Caco-2 (cell line): Measurements from ENCODE around the gene GALNT17. TPM values are rescaled to one million over a fixed set of nuclear protein-coding genes. Genes with fewer than 3 reads are reported as not detected.

Experiments
- BruUV-seq: library from RNA; stranded (reverse); fragments of 400-500 nt; replicated peaks from 2 replicates; lab custom pipeline; 2021; lab: Mats Ljungman, UMichigan
- CTCF ChIA-PET: fragments of 300-600 bp; sonication (Branson Sonifier 250); formaldehyde crosslinking; loops from one replicate; lab custom pipeline; 2022; ENCODE audit warnings: antibody characterized with exemption; lab: Charles Lee
- POLR2A ChIA-PET: fragments of 300-600 bp; sonication (Branson Sonifier 250); formaldehyde crosslinking; loops from one replicate; lab custom pipeline; 2022; ENCODE audit warnings: antibody characterized with exemption; lab: Charles Lee
- DNase-seq, 2 experiments: peaks; one replicate each; pipeline versions ENCODE4 v3.0.0 to v3.0.0-alpha.2; 2020 to 2022
- H3K27me3 ChIP-seq: replicated peaks from 2 replicates; pipeline ENCODE4 v1.6.0; 2011; ENCODE audit warnings: low read length; ENCODE audit not compliant: control insufficient read depth, insufficient read depth
- H3K36me3 ChIP-seq: 2 replicates; pipeline ENCODE4 v1.5.1; 2011; ENCODE audit warnings: low read length; ENCODE audit not compliant: control insufficient read depth, insufficient read depth
- H3K4me1 ChIP-seq: fragments of 250-450 bp; sonication (Bioruptor Pico); 2 replicates; pipeline ENCODE4 v1.5.1; 2020; ENCODE audit warnings: mild to moderate bottlenecking
- H3K4me3 ChIP-seq: 2 replicates; pipeline ENCODE4 v1.5.1; 2011; ENCODE audit warnings: low read depth, mild to moderate bottlenecking, control low read depth, low read length
- H3K9me3 ChIP-seq: fragments of 250-450 bp; sonication (Bioruptor Pico); 2 replicates; pipeline ENCODE4 v1.5.1; 2020; ENCODE audit warnings: mild to moderate bottlenecking, moderate library complexity
- H3K27ac Mint-ChIP-seq: one replicate; pipeline ENCODE4 v1.8.0; 2022; ENCODE audit warnings: mixed read lengths; ENCODE audit not compliant: unreplicated experiment
- H3K27me3 Mint-ChIP-seq: one replicate; pipeline ENCODE4 v1.8.0; 2022; ENCODE audit warnings: mixed read lengths; ENCODE audit not compliant: insufficient read depth, unreplicated experiment
- H3K36me3 Mint-ChIP-seq: one replicate; pipeline ENCODE4 v1.8.0; 2022; ENCODE audit warnings: mild to moderate bottlenecking, mixed read lengths; ENCODE audit not compliant: insufficient read depth, unreplicated experiment
- H3K4me1 Mint-ChIP-seq: one replicate; pipeline ENCODE4 v1.8.0; 2022; ENCODE audit warnings: low read depth, mixed read lengths; ENCODE audit not compliant: unreplicated experiment
- H3K4me3 Mint-ChIP-seq: one replicate; pipeline ENCODE4 v1.8.0; 2022; ENCODE audit warnings: mild to moderate bottlenecking, moderate library complexity, mixed read lengths; ENCODE audit not compliant: unreplicated experiment
- H3K9me3 Mint-ChIP-seq: one replicate; pipeline ENCODE4 v1.8.0; 2022; ENCODE audit warnings: mixed read lengths; ENCODE audit not compliant: unreplicated experiment
- CTCF ChIP-seq, 2 experiments: fragments of 200-600 bp in 1 of 2; IDR thresholded peaks; 1 replicate in 1 of 2; 2 replicates in 1 of 2; pipeline versions ENCODE4 v1.5.1 to v1.8.0; 2011 to 2022; ENCODE audit warnings: antibody characterized with exemption in 1 of 2, control low read depth in 1 of 2, inconsistent platforms in 1 of 2, low read depth in 1 of 2, low read length in 1 of 2, mild to moderate bottlenecking in 1 of 2, moderate library complexity in 1 of 2; ENCODE audit not compliant: insufficient read depth in 1 of 2, severe bottlenecking in 1 of 2, unreplicated experiment in 1 of 2
- intact Hi-C: fragments of 100-400 bp; cut with micrococcal nuclease; formaldehyde crosslinking; loops from one replicate; pipeline ENCODE4 v1.10.0; 2022; ENCODE audit not compliant: unreplicated experiment
- total RNA-seq: library from RNA; stranded (reverse); gene quantifications from 2 replicates; pipeline ENCODE4 v1.2.3, GENCODE V29; 2022

Gene GALNT17
- total RNA-seq, 1 experiment from 2014 or later = not detected

DNA sequence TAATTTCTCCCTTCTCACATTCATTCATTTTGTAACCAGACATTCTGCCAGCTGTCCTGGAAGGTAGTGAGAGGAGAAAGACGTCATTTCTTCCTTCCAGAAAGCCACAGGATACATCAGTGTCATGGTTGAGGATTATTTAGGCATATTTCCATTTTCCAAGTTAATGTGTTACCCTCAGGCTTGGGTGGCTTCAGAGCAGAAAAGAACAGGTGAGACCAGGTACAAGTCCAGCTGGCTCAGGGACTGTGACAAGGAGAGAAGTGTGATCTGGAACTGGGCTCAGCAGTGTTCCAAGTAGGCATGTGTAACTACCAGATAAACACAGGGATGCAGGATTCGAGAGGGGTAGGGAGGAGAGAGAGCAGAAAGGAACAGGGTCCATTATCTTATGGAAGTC lies 386.9 kb downstream of the GALNT17 start:
- H3K9me3 Mint-ChIP-seq = peaks cover 84% of the 10 kb centered on the region
- H3K27me3 ChIP-seq = no peaks in the 10 kb centered on the region
- H3K4me3 Mint-ChIP-seq = no peak overlapping the region
- H3K9me3 ChIP-seq = peaks cover 5% of the 10 kb centered on the region; the same call in 1 of the 2 replicates
- no peak overlapping the region for H3K4me3 ChIP-seq
- H3K27ac Mint-ChIP-seq = no peak overlapping the region
- H3K27me3 Mint-ChIP-seq = no peaks in the 10 kb centered on the region
- ChIA-PET CTCF (no interaction called here), POLR2A (no interaction called here)
- TF ChIP-seq CTCF (IDR thresholded peaks at IDR 0.05; ENCODE audit: insufficient read depth in 1 of 2, low read depth in 1 of 2, low read length in 1 of 2, severe bottlenecking in 1 of 2, unreplicated experiment in 1 of 2) = no peak
- DNase-seq = no peak
- intact Hi-C loops = no loop called here
- no TSS peak for BruUV-seq
- no peaks in the 10 kb centered on the region for H3K4me1 Mint-ChIP-seq
- H3K36me3 Mint-ChIP-seq = no peaks in the 10 kb centered on the region
- no peaks in the 10 kb centered on the region for H3K36me3 ChIP-seq
- no peaks in the 10 kb centered on the region for H3K4me1 ChIP-seq

DNA sequence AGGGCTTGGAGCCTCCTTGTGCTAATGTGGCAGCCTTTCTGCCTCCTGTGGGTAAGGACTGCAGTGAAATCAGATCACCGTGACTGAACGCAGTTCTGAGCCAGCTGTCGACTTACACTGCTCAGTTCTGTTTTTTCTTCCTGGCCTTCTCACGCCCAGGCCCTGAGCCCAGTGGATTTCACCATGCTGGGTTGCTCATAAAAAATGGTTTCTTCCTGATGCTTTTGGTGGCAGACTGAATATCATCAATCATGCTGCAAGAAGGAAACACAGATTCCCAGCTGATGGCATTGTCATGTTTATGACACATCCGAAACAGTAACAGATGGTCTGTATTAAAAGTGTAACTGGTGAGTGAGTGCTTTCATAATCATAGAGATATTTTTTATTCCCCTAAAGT lies 389.6 kb downstream of the GALNT17 start:
- Mint-ChIP-seq H3K27me3 (no peaks in the 10 kb centered on the region), H3K4me1 (no peaks in the 10 kb centered on the region), H3K27ac (no peak overlapping the region), H3K36me3 (no peaks in the 10 kb centered on the region), H3K4me3 (no peak overlapping the region), H3K9me3 (peaks cover 58% of the 10 kb centered on the region)
- peaks cover 5% of the 10 kb centered on the region; the same call in 1 of the 2 replicates for H3K9me3 ChIP-seq
- no TSS peak for BruUV-seq
- H3K4me3 ChIP-seq = no peak overlapping the region
- H3K36me3 ChIP-seq = no peaks in the 10 kb centered on the region
- no peak for TF ChIP-seq CTCF (IDR thresholded peaks at IDR 0.05; ENCODE audit: insufficient read depth in 1 of 2, low read depth in 1 of 2, low read length in 1 of 2, severe bottlenecking in 1 of 2, unreplicated experiment in 1 of 2)
- POLR2A ChIA-PET = no interaction called here
- CTCF ChIA-PET = no interaction called here
- no peaks in the 10 kb centered on the region for H3K27me3 ChIP-seq
- no peak for DNase-seq
- no peaks in the 10 kb centered on the region for H3K4me1 ChIP-seq
- intact Hi-C loops = no loop called here

DNA sequence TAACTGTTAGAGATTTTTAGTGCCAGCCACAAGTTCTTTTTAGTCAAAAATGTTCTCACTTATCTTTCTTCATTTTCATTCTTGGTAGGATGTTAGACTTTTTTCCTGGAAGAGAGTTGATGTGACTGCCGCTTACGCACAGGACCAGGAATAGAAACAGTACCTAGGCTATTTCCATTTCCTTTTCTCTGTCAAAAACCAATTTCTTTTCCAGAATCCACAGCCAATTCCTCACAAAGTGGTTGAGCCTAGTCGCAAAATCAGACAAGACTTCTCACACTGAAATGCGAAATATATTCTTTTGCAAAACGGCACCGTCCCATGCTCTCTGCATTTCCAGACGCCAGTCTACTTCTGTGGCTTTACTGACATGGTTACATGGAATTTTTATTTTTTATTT lies 394.2 kb downstream of the GALNT17 start:
- Histone ChIP-seq H3K36me3 (no peaks in the 10 kb centered on the region), H3K9me3 (peaks cover 5% of the 10 kb centered on the region; the same call in 1 of the 2 replicates), H3K27me3 (no peaks in the 10 kb centered on the region), H3K4me1 (no peaks in the 10 kb centered on the region), H3K4me3 (no peak overlapping the region)
- Mint-ChIP-seq H3K27me3 (no peaks in the 10 kb centered on the region), H3K9me3 (peaks cover 29% of the 10 kb centered on the region), H3K4me3 (no peak overlapping the region), H3K27ac (no peak overlapping the region), H3K36me3 (no peaks in the 10 kb centered on the region), H3K4me1 (no peaks in the 10 kb centered on the region)
- DNase-seq = no peak
- BruUV-seq = no TSS peak
- POLR2A ChIA-PET = no interaction called here
- intact Hi-C loops = no loop called here
- CTCF ChIA-PET = no interaction called here
- no peak for TF ChIP-seq CTCF (IDR thresholded peaks at IDR 0.05; ENCODE audit: insufficient read depth in 1 of 2, low read depth in 1 of 2, low read length in 1 of 2, severe bottlenecking in 1 of 2, unreplicated experiment in 1 of 2)
